ENCODE data around the gene COLEC11. TPM values are rescaled to one million over a fixed set of nuclear protein-coding genes. Genes with fewer than 3 reads are reported as not detected.

Gene COLEC11
- total RNA-seq, 4 donors from 2014 or later, result 0.66 to 6.7 (median 1.6) TPM; not detected in 1

DNA sequence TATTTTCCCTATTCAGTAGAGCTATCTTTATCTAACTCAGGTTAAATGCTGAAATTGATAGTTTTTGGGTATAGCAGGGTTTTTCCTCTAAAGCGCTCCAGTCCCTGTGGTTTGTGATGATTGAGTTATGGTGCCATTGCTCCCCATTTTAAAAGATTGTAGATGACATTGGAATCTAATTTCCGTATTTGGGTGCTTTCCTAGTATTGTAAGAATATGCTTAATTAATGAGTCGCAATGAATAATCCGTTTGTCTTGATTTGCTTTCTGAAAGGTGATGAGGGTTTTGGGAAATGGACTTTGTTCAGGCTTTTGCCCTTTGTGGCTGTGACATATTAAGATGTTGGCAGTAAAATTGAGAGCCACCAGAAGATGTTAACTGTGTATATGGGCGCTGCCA, 15.9 kb upstream of the COLEC11 start:
- Histone ChIP-seq H3K27me3 (no peaks in the 10 kb centered on the region), H3K4me3 (no peak overlapping the region), H3K27ac (peak overlapping the region in 1 of 4 donors; percentile 47), H3K36me3 (peaks cover 0 to 75% (median 10%) of the 10 kb centered on the region in 3 donors), H3K9me3 (no peaks in the 10 kb centered on the region), H3K4me1 (peaks cover 4 to 49% (median 26%) of the 10 kb centered on the region in 4 donors)
- 72% methylated on average over 5 of the region's 5 CpGs for WGBS, 2 donors
- no peak for DNase-seq (ENCODE audit: low spot score in 2 of 2)
- TF ChIP-seq POLR2A (IDR thresholded peaks at IDR 0.05) (no peak), EP300 (IDR thresholded peaks at IDR 0.05) (no peak)
- TF ChIP-seq, protein P1, sequence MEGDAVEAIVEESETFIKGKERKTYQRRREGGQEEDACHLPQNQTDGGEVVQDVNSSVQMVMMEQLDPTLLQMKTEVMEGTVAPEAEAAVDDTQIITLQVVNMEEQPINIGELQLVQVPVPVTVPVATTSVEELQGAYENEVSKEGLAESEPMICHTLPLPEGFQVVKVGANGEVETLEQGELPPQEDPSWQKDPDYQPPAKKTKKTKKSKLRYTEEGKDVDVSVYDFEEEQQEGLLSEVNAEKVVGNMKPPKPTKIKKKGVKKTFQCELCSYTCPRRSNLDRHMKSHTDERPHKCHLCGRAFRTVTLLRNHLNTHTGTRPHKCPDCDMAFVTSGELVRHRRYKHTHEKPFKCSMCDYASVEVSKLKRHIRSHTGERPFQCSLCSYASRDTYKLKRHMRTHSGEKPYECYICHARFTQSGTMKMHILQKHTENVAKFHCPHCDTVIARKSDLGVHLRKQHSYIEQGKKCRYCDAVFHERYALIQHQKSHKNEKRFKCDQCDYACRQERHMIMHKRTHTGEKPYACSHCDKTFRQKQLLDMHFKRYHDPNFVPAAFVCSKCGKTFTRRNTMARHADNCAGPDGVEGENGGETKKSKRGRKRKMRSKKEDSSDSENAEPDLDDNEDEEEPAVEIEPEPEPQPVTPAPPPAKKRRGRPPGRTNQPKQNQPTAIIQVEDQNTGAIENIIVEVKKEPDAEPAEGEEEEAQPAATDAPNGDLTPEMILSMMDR (IDR thresholded peaks at IDR 0.05), result no peak

DNA sequence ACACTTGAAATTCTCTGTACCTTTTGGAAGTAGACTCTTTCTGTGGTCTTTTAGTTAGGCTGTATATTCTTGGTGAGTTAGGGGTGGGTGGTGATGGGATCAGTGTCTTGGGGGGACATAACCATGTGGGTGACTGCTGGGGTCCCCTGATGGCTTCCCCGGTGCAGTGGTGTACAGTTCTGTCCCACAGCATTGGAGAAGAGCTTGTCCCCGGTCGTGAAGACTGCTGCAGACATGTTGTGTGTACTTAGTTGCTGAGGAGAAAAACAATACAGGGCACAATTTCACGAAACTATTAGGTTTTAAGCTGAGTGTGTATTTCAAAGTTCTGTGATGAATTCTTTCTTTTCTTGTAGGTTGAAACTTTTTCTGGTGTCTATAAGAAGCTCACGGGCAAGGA, 14.5 kb upstream of the COLEC11 start:
- 69 to 81% methylated on average over 5 of the region's 5 CpGs for WGBS, 2 donors
- Histone ChIP-seq H3K4me1 (peaks cover 4 to 47% (median 26%) of the 10 kb centered on the region in 4 donors), H3K27ac (no peak overlapping the region), H3K36me3 (peaks cover 0 to 81% (median 10%) of the 10 kb centered on the region in 3 donors), H3K4me3 (no peak overlapping the region), H3K9me3 (no peaks in the 10 kb centered on the region), H3K27me3 (no peaks in the 10 kb centered on the region)
- TF ChIP-seq, protein P1 (IDR thresholded peaks at IDR 0.05), result no peak
- TF ChIP-seq POLR2A (IDR thresholded peaks at IDR 0.05), result no peak
- TF ChIP-seq EP300 (IDR thresholded peaks at IDR 0.05), result no peak
- no peak for DNase-seq (ENCODE audit: low spot score in 2 of 2)

DNA sequence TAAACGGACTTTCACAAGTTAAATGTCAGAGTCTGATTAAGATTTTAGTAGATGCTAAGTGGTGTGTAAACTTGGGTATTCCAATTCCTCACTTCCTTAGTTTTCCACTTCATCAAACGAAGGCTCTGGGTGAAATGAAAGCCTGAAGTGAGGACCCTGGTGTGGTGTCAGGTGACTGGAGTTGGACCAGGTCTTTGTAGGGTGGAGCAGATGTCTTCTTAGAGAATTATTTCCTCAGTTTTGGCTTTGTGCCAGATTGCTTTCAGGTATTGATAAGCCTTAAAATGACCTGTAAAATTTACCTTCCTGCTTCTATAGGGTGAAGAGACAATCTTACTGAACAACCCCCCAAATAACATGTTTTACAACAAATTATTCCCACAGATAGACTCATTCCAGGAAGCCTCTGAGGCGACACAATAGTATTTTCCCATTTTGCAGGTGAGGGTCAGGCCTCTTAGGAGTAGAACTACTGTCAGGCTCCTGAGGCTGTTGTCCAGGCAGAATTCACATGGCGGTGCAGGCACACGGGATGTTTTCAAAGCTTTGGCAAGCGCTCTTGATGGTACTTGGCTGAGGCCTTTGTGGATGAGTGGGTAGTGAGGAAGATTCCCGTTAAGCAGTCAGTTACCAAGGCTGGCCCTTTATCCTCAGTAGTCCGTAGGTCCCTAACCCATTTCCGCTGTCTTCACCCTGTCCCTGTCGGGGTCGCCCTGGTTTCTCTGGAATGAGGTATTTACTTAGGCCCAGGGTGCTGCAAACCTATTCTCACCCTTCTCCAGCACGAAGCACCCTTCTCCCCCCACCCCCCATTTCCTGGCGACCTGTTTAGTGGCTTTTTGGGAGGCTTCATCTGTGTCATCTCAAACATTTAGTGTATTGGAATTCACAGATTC, 13.3 kb upstream of the COLEC11 start:
- no peak for TF ChIP-seq EP300 (IDR thresholded peaks at IDR 0.05)
- TF ChIP-seq POLR2A (IDR thresholded peaks at IDR 0.05), result no peak
- TF ChIP-seq, protein P1 (IDR thresholded peaks at IDR 0.05), result no peak
- Histone ChIP-seq H3K27ac (no peak overlapping the region), H3K4me1 (peaks cover 4 to 50% (median 19%) of the 10 kb centered on the region in 4 donors), H3K9me3 (no peaks in the 10 kb centered on the region), H3K4me3 (no peak overlapping the region), H3K27me3 (no peaks in the 10 kb centered on the region), H3K36me3 (peaks cover 0 to 80% (median 10%) of the 10 kb centered on the region in 3 donors)
- 85 to 86% methylated on average over 13 of the region's 13 CpGs for WGBS, 2 donors
- DNase-seq (ENCODE audit: low spot score in 2 of 2), result no peak

DNA sequence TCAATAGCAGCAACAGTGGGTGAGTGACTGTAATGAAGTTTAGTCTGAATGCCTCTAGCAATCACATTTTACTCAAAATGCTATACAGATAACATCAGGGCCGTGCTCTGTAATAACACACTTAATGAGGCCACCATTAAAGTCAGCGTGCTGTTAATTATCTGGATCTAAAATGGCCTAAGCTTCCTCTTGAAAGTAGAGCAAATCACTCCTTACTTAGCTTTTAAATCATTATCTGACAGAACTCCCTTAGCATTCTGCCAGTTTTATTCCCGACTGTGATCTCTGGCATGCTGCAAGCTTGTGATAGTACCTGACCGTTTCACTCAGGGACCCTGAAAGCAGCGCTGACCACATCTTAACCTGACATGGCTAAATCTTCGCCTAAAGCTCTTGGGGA, 10.8 kb upstream of the COLEC11 start:
- no peak for TF ChIP-seq EP300 (IDR thresholded peaks at IDR 0.05)
- TF ChIP-seq, protein P1 (IDR thresholded peaks at IDR 0.05), result no peak
- no peak for TF ChIP-seq POLR2A (IDR thresholded peaks at IDR 0.05)
- peak overlapping the region in 3 of 4 donors; percentile 1 to 81 (median 81) for H3K27ac ChIP-seq
- 74 to 81% methylated on average over 6 of the region's 6 CpGs for WGBS, 2 donors

More for the DNA sequence above, 10.8 kb upstream of the COLEC11 start:
- H3K4me1 ChIP-seq, result peaks cover 0 to 26% (median 2%) of the 10 kb centered on the region in 4 donors
- H3K27me3 ChIP-seq, result no peaks in the 10 kb centered on the region
- H3K9me3 ChIP-seq, result no peaks in the 10 kb centered on the region
- peaks cover 0 to 64% (median 10%) of the 10 kb centered on the region in 3 donors for H3K36me3 ChIP-seq
- H3K4me3 ChIP-seq, result no peak overlapping the region
- DNase-seq (ENCODE audit: low spot score in 2 of 2), result no peak
